ENCODE data around the gene CCDC66. TPM values are rescaled to one million over a fixed set of nuclear protein-coding genes. Genes with fewer than 3 reads are reported as not detected.

CCDC66 gene
- total RNA-seq, 2 experiments from 2014 or later, result 23.5 to 28.5 TPM

- no peaks in the 10 kb centered on the region for H3K27me3 Mint-ChIP-seq
- CTCF ChIA-PET, result interaction anchor here (0.6 kb wide), 3 partner anchors 21 to 392 kb away, joined by 3 read pairs; partner anchors contain the start of gene SPATA12
- DNase-seq, result no peak
- intact Hi-C loops (cut with DNase I, micrococcal nuclease), result no loop called here
- ATAC-seq, result peak; percentile 26
- H3K4me3 Mint-ChIP-seq, result no peak overlapping the region
- H3K36me3 Mint-ChIP-seq (ENCODE audit: low read depth), result peaks cover 52% of the 10 kb centered on the region
- no peaks in the 10 kb centered on the region for H3K9me3 Mint-ChIP-seq (ENCODE audit: low read depth)
- POLR2A ChIA-PET, result no interaction called here
- peaks cover 19% of the 10 kb centered on the region for H3K4me1 Mint-ChIP-seq
- peak overlapping the region; percentile 56 for H3K27ac Mint-ChIP-seq
Measured at GRCh38 chr3:56667973-56668579, 111.1 kb downstream of the CCDC66 start.

Other genes with a start within 250 kb of the CCDC66 start
- gene ERC2, start 88.7 kb upstream of the CCDC66 start, total RNA-seq, result not detected
- gene TASOR, start 126.1 kb downstream of the CCDC66 start, total RNA-seq, result 10 to 100 TPM; 56.8 to 65.6 TPM
- 10 to 100 TPM; 34.4 to 38.3 TPM for gene ARHGEF3, start 244.8 kb downstream of the CCDC66 start, total RNA-seq